HL-60 (cell line): ENCODE results near the gene CYP27B1.
A peak's percentile ranks its signal among the peaks of the same experiment; 100 is the strongest.

Source experiments
- DNase-seq, 2 experiments: peaks; one replicate each; pipeline ENCODE4 v3.0.0-alpha.2; 2010 to 2020; ENCODE audit warnings: low read depth in 1 of 2, low spot score in 1 of 2
- H3K27ac ChIP-seq: fragments of 250-450 bp; sonication (Bioruptor Pico); replicated peaks from 2 replicates; pipeline ENCODE4 v1.5.1; 2020; ENCODE audit warnings: mild to moderate bottlenecking, moderate library complexity
- H3K27me3 ChIP-seq: fragments of 250-450 bp; sonication (Bioruptor Pico); 2 replicates; pipeline ENCODE4 v1.5.1; 2021; ENCODE audit warnings: mild to moderate bottlenecking, moderate library complexity; ENCODE audit not compliant: insufficient read depth, poor library complexity, severe bottlenecking
- H3K4me3 ChIP-seq: replicated peaks from 2 replicates; pipeline ENCODE4 v1.5.1; 2011; ENCODE audit warnings: mild to moderate bottlenecking, control low read depth, low read length; ENCODE audit not compliant: insufficient read depth
- GABPA ChIP-seq: IDR thresholded peaks from 2 replicates; pipeline ENCODE4 v1.6.1; 2012; ENCODE audit warnings: low read depth
- POLR2AphosphoS5 ChIP-seq: IDR thresholded peaks from 2 replicates; pipeline ENCODE4 v1.6.1; 2012; ENCODE audit warnings: low read depth
- REST ChIP-seq: IDR thresholded peaks from 2 replicates; pipeline ENCODE4 v1.6.1; 2012; ENCODE audit warnings: low read depth; ENCODE audit not compliant: insufficient replicate concordance
- SPI1 ChIP-seq: IDR thresholded peaks from 2 replicates; pipeline ENCODE4 v1.6.1; 2012; ENCODE audit warnings: low read depth, mild to moderate bottlenecking, borderline replicate concordance
- TF ChIP-seq, protein P1 (sequence below): IDR thresholded peaks from one replicate; pipeline ENCODE4 v1.5.1; 2011; ENCODE audit warnings: low read length, control low read depth, inconsistent platforms; ENCODE audit not compliant: insufficient read depth

CYP27B1 gene

GRCh38 chr12:57727758-57728395 is 39.0 kb downstream of the CYP27B1 start:
- DNase-seq, result no peak
- TF ChIP-seq POLR2AphosphoS5, result no peak
- TF ChIP-seq, protein P1, sequence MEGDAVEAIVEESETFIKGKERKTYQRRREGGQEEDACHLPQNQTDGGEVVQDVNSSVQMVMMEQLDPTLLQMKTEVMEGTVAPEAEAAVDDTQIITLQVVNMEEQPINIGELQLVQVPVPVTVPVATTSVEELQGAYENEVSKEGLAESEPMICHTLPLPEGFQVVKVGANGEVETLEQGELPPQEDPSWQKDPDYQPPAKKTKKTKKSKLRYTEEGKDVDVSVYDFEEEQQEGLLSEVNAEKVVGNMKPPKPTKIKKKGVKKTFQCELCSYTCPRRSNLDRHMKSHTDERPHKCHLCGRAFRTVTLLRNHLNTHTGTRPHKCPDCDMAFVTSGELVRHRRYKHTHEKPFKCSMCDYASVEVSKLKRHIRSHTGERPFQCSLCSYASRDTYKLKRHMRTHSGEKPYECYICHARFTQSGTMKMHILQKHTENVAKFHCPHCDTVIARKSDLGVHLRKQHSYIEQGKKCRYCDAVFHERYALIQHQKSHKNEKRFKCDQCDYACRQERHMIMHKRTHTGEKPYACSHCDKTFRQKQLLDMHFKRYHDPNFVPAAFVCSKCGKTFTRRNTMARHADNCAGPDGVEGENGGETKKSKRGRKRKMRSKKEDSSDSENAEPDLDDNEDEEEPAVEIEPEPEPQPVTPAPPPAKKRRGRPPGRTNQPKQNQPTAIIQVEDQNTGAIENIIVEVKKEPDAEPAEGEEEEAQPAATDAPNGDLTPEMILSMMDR, result no peak
- TF ChIP-seq GABPA, result no peak
- no peak for TF ChIP-seq SPI1
- TF ChIP-seq REST, result no peak
- Histone ChIP-seq H3K27ac (no peak overlapping the region), H3K27me3 (no peaks in the 10 kb centered on the region), H3K4me3 (no peak overlapping the region)

DNA sequence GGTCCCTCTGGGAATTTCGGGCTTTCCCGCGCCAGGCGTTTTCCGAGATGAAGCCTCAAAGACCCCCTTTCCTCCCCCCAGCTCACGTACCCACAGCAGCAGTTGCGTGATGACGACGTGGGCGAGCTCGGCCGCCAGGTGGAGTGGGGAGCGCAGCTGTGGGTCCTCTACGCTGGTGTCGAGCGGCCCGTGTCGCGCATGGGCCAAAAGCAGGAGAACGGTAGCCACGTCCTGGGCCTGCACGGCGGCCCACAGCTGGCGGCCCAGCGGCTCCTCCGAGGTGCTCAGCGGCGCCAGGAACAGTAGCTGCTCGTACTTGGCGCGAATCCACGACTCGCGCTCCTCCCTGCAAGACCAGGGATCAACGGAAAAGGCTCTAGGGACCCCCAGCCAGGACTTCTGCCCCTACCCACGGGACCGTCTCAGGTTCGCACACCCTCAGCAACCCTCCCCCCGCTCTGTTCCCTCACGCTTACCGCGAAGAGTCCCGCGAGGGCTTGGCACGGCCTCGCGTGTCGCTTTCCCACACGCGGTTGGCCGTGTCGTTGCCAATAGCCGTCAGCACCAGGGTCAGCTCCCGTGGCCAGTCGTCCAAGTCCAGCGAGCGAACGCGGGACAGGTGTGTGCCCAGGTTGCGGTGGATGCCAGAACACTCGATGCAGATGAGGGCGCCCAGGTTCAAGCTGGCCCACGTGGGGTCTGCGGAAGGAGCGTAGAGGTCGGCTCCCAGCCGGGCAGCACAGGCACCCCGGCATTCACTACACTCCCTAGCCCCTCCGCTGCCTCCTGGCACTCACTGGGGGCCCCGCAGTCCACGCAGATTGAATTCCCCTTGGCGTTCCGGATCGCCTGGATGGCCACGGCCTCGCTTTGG is 39.8 kb downstream of the CYP27B1 start:
- no peak overlapping the region for H3K27ac ChIP-seq
- DNase-seq, result no peak
- H3K4me3 ChIP-seq, result no peak overlapping the region

DNA sequence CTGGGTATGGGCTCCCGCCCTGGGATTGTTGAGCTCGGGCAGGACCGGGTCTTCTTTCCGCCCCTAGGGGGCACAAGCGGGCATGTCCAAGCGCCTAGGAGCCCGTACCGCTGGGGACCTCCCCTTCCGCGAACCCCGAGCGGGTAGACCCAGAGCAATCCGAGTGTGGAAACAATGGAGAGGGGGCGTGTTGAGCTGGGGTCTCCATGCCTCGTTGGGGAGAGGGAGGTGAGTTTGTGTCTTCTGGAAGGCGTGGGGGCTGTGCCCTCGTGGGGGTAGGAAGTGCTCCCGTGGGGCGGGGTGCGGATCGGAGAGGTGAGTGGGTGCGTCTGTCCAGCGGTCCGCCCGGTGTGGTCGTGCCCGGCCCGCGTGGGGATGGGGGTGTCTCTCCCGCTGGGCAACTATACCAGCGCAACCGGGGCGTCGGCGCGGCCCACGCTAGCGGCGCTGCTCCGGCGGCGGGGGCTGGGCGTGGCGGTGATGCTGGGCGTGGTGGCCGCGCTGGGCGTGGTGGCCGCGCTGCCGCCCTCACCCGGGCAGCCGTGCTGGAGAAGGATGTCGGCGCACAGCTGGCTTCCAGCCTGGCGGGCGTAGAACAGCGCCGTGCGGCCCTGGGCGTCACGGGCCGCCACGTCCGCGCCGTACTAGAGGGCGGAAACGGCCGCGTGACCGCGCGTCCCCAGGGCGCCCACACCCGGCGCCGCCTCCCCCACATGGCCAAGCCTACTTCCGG is 40.6 kb downstream of the CYP27B1 start:
- DNase-seq, result no peak
- TF ChIP-seq SPI1, result no peak

More for the DNA sequence above, 39.8 kb downstream of the CYP27B1 start:
- TF ChIP-seq REST, result peak; percentile 65
- no peak for TF ChIP-seq SPI1
- no peaks in the 10 kb centered on the region for H3K27me3 ChIP-seq

GRCh38 chr12:57725851-57726150 is 41.1 kb downstream of the CYP27B1 start:
- TF ChIP-seq REST (no peak), GABPA (no peak), SPI1 (no peak), POLR2AphosphoS5 (no peak)
- TF ChIP-seq, protein P1, result no peak
- DNase-seq, result no peak
- Histone ChIP-seq H3K27me3 (no peaks in the 10 kb centered on the region), H3K27ac (no peak overlapping the region), H3K4me3 (no peak overlapping the region)

More for the DNA sequence above, 40.6 kb downstream of the CYP27B1 start:
- no peak overlapping the region for H3K27ac ChIP-seq
- H3K4me3 ChIP-seq, result no peak overlapping the region
- H3K27me3 ChIP-seq, result no peaks in the 10 kb centered on the region
